NCI-H187 treated with DMSO at 0.1 percent for 48 hours (cell line): Measurements from ENCODE around the gene MITF.

Experiments used
- DNase-seq: peaks from one replicate; lab custom pipeline; 2025; lab: John Stamatoyannopoulos, UW

Gene MITF

GRCh38 chr3:69967156-69967555, 227.9 kb downstream of the MITF start:
- DNase-seq, result no peak

- DNase-seq, result no peak
Measured at GRCh38 chr3:69970827-69971226, 231.6 kb downstream of the MITF start.

GRCh38 chr3:69972672-69973071, 233.4 kb downstream of the MITF start:
- DNase-seq, result no peak

GRCh38 chr3:69976021-69976420, 236.8 kb downstream of the MITF start:
- no peak for DNase-seq

- DNase-seq, result no peak
Measured at GRCh38 chr3:69983546-69984265, 244.4 kb downstream of the MITF start.

GRCh38 chr3:69985266-69985665, 246.0 kb downstream of the MITF start:
- DNase-seq, result no peak

GRCh38 chr3:69986419-69986818, 247.2 kb downstream of the MITF start:
- DNase-seq, result peak; percentile 21

GRCh38 chr3:69987833-69988232, 248.6 kb downstream of the MITF start:
- no peak for DNase-seq

GRCh38 chr3:69993757-69994156, 254.5 kb downstream of the MITF start:
- no peak for DNase-seq

- DNase-seq, result no peak
Measured at GRCh38 chr3:69994919-69995318, 255.7 kb downstream of the MITF start.

- no peak for DNase-seq
Measured at GRCh38 chr3:69997631-69998307, 258.5 kb downstream of the MITF start.

- no peak for DNase-seq
Measured at GRCh38 chr3:69998759-69999139, 259.5 kb downstream of the MITF start.

- peak; percentile 5 for DNase-seq
Measured at GRCh38 chr3:69999140-70000027, 260.1 kb downstream of the MITF start, which contains the start of gene SAMMSON. SAMMSON (plus strand) TSS chr3:69999733.

- DNase-seq, result no peak
Measured at GRCh38 chr3:70000028-70000410, 260.8 kb downstream of the MITF start.

GRCh38 chr3:70000563-70001081, 261.4 kb downstream of the MITF start:
- no peak for DNase-seq

- no peak for DNase-seq
Measured at GRCh38 chr3:70003119-70003518, 263.9 kb downstream of the MITF start.

- DNase-seq, result no peak
Measured at GRCh38 chr3:70006089-70006488, 266.8 kb downstream of the MITF start.

- no peak for DNase-seq
Measured at GRCh38 chr3:70010346-70010745, 271.1 kb downstream of the MITF start.

GRCh38 chr3:70011582-70011981, 272.3 kb downstream of the MITF start:
- DNase-seq, result no peak
